ENCODE measurements around the gene TMEM214.
A peak's percentile ranks its signal among the peaks of the same experiment; 100 is the strongest.

The TMEM214 gene, protein sequence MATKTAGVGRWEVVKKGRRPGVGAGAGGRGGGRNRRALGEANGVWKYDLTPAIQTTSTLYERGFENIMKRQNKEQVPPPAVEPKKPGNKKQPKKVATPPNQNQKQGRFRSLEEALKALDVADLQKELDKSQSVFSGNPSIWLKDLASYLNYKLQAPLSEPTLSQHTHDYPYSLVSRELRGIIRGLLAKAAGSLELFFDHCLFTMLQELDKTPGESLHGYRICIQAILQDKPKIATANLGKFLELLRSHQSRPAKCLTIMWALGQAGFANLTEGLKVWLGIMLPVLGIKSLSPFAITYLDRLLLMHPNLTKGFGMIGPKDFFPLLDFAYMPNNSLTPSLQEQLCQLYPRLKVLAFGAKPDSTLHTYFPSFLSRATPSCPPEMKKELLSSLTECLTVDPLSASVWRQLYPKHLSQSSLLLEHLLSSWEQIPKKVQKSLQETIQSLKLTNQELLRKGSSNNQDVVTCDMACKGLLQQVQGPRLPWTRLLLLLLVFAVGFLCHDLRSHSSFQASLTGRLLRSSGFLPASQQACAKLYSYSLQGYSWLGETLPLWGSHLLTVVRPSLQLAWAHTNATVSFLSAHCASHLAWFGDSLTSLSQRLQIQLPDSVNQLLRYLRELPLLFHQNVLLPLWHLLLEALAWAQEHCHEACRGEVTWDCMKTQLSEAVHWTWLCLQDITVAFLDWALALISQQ

DNA sequence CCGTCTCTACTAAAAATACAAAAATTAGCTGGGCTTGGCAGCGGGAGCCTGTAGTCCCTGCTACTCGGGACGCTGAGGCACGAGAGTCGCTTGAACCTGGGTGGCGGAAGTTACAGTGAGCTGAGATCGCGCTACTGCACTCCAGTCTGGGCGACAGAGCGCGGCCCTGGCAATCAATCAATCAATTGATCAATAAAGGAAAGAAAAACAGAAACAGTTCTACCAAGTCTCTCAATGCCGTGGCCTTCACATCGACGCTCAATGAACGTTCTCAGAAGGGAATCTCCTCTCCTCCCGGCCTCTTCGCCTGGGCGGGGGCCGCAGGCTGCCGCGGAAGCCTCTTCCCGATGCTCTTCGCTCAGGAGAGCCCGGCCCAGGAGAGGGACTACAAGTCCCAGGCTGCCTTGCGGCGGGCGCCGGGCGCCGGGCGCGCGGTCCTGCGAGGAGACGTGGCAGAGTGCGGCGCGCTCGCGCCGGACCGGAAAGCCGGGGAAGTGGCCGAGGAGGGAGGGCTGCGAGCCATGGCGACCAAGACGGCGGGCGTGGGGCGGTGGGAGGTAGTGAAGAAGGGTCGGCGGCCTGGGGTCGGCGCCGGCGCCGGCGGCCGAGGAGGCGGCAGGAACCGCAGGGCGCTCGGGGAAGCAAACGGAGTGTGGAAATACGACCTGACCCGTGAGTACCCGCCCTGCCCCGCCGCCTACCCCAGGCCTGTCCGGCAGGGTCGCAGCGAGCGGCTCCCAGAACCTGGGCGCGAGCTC lies at the start of gene TMEM214:
Gene TMEM214, plus strand, starts transcription at position 471 of the 758 bp plus-strand sequence. Its CDS starts 51 bp downstream, at position 522.
- peak; percentile 72 for DNase-seq (ENCODE audit: low spot score)

DNA sequence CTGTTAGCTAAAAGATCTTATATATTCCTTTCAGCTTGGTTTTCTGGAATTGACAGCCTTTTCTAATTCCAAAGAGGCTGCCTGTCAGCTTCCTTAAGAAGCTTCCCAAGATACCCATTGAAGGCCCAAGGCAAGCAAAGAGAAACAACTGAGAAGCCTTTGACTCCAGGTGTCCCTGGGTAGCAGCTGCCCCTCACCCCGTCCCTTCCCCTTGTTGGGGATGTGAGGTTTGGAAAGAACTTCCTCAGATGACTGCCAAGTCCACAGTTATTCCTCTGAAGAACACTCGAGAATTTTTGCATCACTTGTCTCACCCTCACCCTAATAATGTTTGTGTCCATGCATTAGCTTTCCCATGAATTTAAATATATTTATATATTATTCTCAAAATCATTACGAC lies 49.0 kb upstream of the TMEM214 start:
- DNase-seq (ENCODE audit: low spot score), result no peak

GRCh38 chr2:26985807-26986206 lies 47.0 kb upstream of the TMEM214 start:
- no peak for DNase-seq (ENCODE audit: low spot score)

DNA sequence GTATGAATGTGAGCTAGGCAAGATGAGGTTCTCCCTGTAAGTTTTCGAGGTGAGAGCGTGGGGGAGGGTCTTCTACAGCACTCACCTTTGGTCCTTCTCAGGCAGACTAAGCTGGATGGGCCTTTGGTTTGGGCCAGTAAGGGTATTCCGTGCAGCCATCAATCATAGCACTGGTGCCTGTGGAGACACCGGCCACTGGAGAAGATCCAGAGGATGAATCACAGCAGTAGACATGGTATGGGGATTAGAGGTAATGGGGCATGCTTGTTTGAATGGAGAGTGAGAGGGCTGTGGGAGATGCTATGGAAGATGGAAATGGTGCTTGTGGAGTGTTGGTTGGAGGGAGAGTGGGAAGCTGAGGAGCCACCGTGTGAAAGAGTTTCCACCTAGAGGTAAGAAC lies 46.2 kb upstream of the TMEM214 start:
- DNase-seq (ENCODE audit: low spot score), result no peak

GRCh38 chr2:26988058-26988860 lies 44.5 kb upstream of the TMEM214 start:
- DNase-seq (ENCODE audit: low spot score), result no peak

DNA sequence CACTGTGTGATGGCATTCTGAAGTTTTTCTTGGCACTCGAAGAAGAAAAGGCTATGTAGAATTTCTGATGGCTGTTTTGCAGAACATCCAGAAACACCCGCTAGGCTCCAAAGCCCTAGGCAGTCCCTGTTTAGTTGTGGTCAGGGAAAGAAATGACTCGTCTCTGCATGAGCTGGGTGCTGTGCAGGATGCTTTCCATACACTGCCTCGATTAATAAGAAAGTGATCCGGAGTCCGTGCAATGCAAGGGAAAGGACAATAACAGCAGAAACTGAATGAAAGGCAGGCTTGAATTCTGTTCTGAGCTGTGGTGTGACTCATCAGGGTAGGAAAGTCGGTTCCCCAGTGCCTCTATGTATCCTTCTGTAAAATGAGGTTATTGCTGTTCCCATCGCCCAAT lies 43.6 kb upstream of the TMEM214 start:
- DNase-seq (ENCODE audit: low spot score), result no peak

DNA sequence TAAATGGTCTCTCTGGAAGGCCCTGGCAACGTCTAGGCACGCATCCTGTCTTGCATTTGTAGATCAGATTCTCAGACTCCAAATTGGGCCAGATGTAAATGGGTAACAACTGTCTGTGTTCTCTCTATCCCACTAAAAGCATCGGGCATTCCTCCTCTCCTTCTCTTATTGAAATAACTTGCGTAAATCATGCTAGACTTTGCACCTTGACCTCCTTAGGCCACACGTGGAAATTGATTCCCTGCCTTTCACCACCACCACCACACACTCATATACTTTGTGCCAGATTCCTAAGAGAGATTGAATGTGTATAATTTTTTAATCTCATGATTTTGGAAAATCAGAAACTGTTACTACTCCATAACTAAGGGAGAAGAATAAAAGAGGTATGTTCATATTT lies 41.0 kb upstream of the TMEM214 start:
- DNase-seq (ENCODE audit: low spot score), result no peak

DNA sequence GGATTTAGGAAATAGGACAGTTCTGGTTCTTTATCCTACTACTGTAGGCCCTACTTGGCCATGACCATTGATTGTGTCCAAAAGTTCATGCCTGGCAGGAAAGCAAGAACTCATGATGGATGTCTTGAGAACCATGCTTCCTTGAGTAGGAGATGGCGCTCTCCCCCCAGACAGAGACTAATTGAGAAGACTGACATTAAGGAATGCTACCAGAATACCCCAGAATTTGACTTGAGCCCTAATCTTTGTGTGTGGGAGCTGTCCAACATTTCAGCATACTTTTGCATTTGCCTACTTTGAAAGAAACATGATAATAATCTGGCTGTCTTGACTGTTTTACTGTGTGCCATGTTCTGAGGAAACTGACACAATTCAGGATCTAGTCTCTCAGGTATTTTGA lies 39.0 kb upstream of the TMEM214 start:
- DNase-seq (ENCODE audit: low spot score), result no peak

DNA sequence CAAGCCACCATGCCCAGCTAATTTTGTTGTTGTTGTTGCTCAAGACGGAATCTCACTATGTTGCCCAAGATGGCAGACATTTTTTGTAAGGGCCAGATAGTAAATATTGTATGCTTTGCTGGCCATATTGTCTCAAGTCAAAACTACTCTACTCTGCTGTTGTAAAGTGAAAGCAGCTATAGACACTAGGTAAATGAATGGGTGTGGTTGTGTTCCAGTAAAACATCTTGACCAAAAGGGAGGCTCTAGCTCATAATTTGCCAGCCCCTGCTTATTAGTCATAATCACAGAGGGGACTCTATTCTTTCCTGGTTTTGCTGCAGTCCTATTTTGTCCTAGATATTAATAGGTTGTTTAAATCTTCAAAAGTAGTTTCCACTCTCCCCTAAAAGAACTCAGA lies 37.8 kb upstream of the TMEM214 start:
- DNase-seq (ENCODE audit: low spot score), result no peak

DNA sequence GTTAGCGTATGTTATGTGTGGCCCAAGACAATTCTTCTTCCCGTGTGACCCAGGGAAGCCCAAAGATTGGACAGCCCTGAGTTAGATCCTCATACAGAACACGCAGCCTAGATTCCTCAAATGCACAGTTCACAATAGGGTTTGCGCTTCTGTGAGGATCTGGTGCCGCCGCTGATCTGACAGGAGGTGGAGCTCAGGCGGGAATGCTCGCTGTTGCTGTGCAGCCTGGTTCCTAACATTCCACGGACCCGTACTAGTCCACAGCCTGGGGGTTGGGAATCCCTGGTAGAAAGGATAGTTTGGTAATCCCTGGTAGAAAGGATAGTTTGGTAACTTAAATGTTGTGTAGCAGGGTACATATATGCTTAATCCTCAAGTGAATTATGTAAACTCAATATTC lies 35.4 kb upstream of the TMEM214 start:
- DNase-seq (ENCODE audit: low spot score), result no peak

DNA sequence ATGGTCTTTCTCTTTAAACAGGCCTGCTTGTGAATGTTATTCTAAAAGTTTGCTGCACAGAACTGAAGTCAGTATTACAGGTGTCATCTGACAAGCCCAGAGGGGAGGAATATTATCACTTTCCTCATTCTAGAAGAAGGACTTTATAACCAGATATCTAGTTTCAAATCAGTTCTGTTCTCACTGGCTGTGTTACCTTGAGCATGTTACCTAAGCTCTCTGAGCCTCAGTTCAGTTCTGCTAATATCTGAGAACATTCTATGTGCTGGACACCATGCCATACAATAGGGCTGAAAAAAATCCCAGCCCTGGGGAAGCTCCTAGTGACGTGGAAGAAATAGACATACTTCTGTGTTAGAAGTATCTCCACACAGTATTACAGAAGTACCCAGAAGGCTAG lies 34.4 kb upstream of the TMEM214 start:
- no peak for DNase-seq (ENCODE audit: low spot score)

DNA sequence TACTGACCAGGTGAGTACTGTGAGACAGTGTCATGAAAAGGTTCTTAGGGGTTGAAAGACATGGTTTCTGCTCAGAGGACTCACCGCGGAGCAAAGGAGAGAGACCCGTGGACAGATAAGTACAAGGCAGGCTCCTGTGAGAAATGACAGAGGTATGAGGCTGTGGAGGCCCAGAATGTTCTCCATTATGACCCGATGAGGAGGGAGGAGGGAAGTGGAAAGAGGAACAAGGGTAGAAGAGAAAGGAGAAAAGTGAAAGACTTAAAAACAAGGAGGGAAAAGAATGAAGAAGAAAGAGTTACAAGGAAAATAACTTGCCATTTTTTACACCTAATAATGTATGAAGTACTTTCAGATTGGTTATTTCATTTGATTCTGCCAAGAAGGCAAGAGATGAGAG lies 32.5 kb upstream of the TMEM214 start:
- no peak for DNase-seq (ENCODE audit: low spot score)

DNA sequence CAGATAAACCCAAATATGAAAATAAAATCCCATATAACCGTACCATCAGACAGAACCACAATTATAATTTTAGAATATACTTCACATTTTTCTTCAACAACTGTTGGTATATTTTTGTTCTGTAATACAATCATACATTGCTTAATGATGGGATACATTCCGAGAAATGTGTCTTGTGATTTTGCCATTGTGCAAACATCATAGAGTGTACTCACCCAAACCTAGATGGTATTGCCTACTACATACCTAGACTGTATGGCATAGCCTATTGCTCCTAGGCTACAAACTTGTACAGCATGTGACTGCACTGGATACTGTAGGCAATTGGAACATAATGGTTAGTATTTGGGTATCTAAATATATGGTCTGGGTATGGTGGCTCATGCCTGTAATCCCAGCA lies 31.8 kb upstream of the TMEM214 start:
- no peak for DNase-seq (ENCODE audit: low spot score)

GRCh38 chr2:27001950-27002349 lies 30.8 kb upstream of the TMEM214 start:
- no peak for DNase-seq (ENCODE audit: low spot score)

- no peak for DNase-seq (ENCODE audit: low spot score)
Observed at GRCh38 chr2:27003007-27003406, 29.8 kb upstream of the TMEM214 start.

DNA sequence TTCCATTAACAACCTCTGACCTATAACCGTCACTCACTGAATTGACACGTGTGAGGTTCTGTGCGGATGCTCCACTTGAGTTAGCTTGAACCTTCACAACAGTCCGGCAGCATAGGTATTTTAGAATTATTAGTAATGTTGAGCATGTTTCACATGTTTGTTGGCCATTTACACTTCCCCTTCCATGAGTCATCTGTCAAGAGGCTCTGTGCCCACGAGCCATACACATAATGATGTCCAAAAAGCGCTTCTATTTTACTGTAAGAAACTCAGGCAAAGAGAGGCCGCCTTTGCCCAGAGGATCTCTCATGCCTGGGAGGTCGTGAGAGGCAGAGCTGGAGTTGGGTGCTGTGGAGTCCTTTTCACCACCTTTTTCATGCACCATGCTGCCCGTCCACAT lies 28.9 kb upstream of the TMEM214 start:
- DNase-seq (ENCODE audit: low spot score), result no peak

DNA sequence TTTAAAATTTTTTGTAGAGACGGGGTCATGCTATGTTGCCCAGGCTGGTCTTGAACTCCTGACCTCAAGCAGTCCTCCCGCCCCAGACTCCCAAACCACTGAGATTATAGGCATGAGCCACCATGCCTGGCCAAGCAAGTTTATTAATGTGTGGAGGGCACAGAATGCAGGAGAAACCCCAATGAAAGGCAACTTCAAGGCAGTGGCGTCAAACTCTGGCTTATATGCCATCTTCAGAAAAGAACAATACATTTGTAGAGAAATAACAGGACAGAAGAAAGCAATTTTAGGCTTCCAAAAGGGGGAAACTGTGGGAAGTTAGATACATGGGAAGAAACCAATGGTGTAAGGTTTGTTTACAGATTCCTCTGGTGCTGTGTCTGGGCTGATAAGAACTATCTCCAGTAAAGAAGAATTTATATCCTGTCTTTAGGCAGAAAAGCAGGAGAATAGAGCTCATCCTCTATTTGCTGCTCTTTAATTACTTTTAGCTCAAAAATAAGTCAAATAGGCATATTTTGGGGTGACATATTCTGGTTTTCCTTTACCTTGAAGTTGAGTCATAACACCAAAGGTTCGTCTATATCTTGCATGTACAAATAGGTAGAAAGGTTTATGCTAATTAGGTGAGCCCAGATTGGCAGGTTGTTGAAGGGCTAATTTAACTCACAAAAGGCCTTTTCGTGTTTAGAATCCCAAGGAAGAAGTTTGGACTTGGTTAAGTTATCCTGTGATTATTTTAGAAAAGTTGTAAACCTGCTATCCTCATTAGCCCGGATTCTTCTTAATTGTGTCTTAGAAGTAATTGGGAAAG lies 26.0 kb upstream of the TMEM214 start:
- DNase-seq (ENCODE audit: low spot score), result no peak

DNA sequence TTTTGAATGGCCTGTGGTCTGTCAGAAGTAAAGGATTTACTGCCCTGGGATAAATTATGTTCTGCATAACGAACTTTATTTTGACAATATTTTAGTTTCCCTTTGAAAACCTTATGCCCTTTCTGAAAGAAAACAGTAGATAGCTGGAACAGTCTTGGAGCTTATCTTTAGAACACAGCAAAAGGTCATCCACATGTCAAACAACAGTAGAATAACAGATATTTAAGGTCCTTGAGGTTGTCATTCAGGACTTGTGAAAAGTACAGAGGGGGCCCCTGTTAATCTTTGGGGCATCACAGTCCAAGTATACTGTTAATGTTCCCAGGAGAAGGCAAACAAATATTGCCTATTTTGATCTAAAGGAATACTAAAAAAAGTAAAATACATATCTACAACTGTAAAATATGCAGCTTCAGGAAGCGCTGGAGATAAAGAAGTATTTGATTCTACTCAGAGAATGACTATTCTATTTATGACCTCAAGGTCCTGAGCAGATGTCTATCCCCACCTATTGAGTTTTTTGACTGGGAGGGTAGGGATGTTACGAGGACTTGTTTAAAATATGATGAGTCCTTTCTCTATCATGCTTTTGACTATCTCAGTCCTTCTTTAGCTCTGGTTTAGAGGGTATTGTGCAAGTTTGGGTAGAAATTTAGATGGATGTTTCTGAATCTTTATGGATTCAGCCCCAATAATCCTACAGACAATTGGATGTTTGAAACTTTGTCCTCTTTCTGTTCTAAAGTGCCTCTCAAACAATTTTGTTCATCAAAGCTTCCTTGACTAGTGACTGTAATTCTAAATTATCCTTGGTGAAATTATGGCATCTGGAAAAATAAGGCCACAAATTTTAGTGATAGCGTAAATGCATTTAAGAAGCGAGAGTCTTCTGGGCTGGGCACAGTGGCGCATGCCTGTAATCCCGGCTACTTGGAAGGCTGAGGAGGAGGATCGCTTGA lies 25.1 kb upstream of the TMEM214 start:
- DNase-seq (ENCODE audit: low spot score), result no peak

- DNase-seq (ENCODE audit: low spot score), result no peak
Observed at GRCh38 chr2:27008678-27009077, 24.1 kb upstream of the TMEM214 start.

DNA sequence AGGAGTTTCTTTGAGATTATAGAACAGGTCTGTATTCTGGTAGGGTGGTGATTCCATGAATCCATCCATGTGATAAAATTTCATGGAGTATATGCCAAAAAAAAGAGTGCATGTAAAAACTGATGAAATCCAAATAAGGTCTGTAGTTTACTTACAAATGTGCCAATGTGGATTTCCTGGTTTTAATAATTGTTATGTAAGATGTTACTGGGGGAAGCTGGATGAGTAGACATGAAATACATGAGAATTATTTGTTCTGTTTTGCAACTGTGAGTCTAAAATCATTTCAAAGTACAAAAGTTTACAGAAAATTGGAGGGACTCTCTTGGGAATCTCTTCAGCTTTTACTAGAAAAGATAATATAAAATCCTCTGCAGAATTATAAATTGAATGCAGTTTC lies 23.7 kb upstream of the TMEM214 start:
- DNase-seq (ENCODE audit: low spot score), result no peak
